ENCODE measurements around the gene CBS.
"Not testable (repeated sequence)": the region's sequence is repeated elsewhere in the genome, so short reads cannot be mapped to it uniquely, and the experiment has no call there.

DNA sequence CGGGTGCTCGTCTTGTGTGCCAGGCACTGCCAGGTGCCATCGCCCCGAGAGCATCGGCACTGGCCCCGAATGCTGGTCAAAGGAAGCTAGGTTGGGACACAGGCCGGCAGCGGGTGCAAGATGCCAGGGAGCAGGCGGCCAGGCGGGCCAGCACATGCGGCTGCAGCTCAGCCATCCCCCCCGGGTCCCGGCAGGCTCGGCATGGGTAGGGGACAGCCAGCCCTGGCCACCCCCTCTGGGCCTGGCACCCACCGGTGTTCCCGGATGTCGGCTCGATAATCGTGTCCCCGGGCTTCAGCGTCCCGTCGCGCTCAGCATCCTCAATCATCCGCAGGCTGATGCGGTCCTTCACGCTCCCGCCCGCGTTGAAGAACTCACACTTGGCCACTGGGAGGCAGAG, 9.6 kb downstream of the CBS start:
- TF ChIP-seq, protein P1, sequence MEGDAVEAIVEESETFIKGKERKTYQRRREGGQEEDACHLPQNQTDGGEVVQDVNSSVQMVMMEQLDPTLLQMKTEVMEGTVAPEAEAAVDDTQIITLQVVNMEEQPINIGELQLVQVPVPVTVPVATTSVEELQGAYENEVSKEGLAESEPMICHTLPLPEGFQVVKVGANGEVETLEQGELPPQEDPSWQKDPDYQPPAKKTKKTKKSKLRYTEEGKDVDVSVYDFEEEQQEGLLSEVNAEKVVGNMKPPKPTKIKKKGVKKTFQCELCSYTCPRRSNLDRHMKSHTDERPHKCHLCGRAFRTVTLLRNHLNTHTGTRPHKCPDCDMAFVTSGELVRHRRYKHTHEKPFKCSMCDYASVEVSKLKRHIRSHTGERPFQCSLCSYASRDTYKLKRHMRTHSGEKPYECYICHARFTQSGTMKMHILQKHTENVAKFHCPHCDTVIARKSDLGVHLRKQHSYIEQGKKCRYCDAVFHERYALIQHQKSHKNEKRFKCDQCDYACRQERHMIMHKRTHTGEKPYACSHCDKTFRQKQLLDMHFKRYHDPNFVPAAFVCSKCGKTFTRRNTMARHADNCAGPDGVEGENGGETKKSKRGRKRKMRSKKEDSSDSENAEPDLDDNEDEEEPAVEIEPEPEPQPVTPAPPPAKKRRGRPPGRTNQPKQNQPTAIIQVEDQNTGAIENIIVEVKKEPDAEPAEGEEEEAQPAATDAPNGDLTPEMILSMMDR (IDR thresholded peaks at IDR 0.05) = not testable (repeated sequence)
- TF ChIP-seq POLR2A, EP300 (IDR thresholded peaks at IDR 0.05): not testable (repeated sequence)

Data from tibial nerve (tissue), 4 donors.